ENCODE measurements around the gene CPB1. TPM values are rescaled to one million over a fixed set of nuclear protein-coding genes. Genes with fewer than 3 reads are reported as not detected.

The CPB1 gene
- total and polyA plus RNA-seq, 12 donors: 0.29 to 3.2 (median 2.1) TPM; not detected in 4

DNA sequence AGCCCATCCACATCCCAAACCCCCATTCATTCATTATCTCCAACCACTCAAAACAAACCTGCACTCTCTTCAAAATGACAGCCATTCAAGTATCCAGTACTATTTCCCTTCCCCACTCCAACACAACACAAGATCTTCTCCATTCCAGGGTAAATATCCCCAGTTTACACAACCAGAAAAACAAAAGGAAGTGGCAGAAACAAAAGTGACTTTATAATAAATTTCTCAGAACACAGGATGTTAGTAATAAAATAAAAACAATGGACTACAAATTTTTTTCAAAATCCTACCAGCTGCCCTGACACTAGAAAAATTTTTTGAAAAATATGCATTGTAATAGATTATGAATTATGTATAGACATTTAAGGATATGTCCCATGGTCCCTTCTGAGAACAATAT, 51.6 kb downstream of the CPB1 start:
- Histone ChIP-seq H3K4me3 (no peak overlapping the region), H3K9me3 (no peaks in the 10 kb centered on the region), H3K27ac (no peak overlapping the region), H3K4me1 (no peaks in the 10 kb centered on the region), H3K36me3 (no peaks in the 10 kb centered on the region), H3K27me3 (peaks cover 0 to 11% (median 0%) of the 10 kb centered on the region in 7 donors)
- intact Hi-C loops (cut with DNase I): no loop called here
- DNase-seq (no peak), ATAC-seq (no peak)
- TF ChIP-seq, protein P1, sequence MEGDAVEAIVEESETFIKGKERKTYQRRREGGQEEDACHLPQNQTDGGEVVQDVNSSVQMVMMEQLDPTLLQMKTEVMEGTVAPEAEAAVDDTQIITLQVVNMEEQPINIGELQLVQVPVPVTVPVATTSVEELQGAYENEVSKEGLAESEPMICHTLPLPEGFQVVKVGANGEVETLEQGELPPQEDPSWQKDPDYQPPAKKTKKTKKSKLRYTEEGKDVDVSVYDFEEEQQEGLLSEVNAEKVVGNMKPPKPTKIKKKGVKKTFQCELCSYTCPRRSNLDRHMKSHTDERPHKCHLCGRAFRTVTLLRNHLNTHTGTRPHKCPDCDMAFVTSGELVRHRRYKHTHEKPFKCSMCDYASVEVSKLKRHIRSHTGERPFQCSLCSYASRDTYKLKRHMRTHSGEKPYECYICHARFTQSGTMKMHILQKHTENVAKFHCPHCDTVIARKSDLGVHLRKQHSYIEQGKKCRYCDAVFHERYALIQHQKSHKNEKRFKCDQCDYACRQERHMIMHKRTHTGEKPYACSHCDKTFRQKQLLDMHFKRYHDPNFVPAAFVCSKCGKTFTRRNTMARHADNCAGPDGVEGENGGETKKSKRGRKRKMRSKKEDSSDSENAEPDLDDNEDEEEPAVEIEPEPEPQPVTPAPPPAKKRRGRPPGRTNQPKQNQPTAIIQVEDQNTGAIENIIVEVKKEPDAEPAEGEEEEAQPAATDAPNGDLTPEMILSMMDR (IDR thresholded peaks at IDR 0.05): no peak

DNA sequence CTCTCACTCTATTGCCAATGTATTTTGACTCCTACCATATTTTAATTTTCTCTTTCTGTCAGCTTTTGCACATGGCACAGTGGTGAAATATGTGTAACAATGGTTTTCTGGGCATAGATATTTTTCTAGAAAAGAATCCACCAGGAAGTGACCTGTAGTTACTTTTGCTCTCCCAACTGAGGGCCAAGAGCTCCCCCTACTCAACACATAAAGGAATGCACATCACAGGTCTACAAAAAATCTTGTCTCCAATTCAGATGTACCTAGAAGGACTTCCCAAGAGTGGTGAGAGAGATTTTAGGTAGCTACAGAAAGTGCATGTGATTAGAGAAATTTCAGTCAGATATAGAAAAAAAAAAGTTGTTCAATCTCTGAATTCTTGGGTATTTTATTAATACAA, 53.1 kb downstream of the CPB1 start:
- Histone ChIP-seq H3K27ac (no peak overlapping the region), H3K4me3 (no peak overlapping the region), H3K4me1 (no peaks in the 10 kb centered on the region), H3K36me3 (no peaks in the 10 kb centered on the region), H3K27me3 (peaks cover 0 to 11% (median 0%) of the 10 kb centered on the region in 7 donors), H3K9me3 (no peaks in the 10 kb centered on the region)
- intact Hi-C loops (cut with DNase I): no loop called here
- no peak for ATAC-seq
- TF ChIP-seq, protein P1 (IDR thresholded peaks at IDR 0.05): no peak
- no peak for DNase-seq

DNA sequence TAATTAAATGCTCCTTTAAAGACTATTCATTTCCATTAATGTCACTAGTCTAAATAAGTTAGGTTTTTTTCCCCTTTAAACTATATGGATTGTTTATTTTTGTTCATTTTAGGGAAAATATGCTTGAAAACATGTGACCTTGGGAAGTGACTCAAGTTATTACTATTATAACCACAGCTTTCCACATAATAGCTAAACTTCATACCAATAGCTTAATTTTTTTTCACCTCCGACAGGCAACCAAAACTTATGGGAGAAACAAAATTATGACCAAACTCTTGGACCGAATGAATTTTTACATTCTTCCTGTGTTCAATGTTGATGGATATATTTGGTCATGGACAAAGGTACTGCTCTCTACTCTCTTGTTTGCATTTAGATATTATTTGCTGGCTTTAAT, 53.7 kb downstream of the CPB1 start:
- Histone ChIP-seq H3K36me3 (no peaks in the 10 kb centered on the region), H3K9me3 (no peaks in the 10 kb centered on the region), H3K27ac (no peak overlapping the region), H3K4me1 (no peaks in the 10 kb centered on the region), H3K4me3 (no peak overlapping the region), H3K27me3 (peaks cover 0 to 8% (median 0%) of the 10 kb centered on the region in 7 donors)
- TF ChIP-seq, protein P1 (IDR thresholded peaks at IDR 0.05): no peak
- DNase-seq (no peak), ATAC-seq (no peak)
- intact Hi-C loops (cut with DNase I): no loop called here
- 88 to 90% methylated on average over 2 of the region's 2 CpGs for WGBS, 2 donors

DNA sequence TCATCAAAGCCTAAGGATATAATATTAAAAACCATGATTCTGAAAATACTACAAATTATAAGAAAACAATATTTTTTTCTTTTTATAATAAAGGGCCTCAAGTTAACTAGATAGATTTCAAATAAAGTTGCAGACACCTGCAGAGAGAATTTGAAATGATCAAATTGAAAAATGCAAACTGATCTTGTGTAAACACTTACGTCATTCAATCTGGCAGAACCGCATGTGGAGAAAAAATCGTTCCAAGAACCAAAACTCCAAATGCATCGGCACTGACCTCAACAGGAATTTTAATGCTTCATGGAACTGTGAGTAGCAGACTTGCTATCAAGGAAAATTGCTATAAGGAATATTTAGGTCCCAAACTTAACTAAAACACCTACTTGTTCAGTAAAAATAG, 54.7 kb downstream of the CPB1 start:
- no peak overlapping the region for H3K4me3 ChIP-seq
- intact Hi-C loops (cut with DNase I): no loop called here
- no peaks in the 10 kb centered on the region for H3K4me1 ChIP-seq
- WGBS, 2 donors: 54 to 64% methylated on average over 4 of the region's 4 CpGs
- TF ChIP-seq, protein P1 (IDR thresholded peaks at IDR 0.05): no peak
- no peak overlapping the region for H3K27ac ChIP-seq
- H3K9me3 ChIP-seq: no peaks in the 10 kb centered on the region
- no peak for ATAC-seq
- no peak for DNase-seq
- H3K27me3 ChIP-seq: peaks cover 0 to 6% (median 0%) of the 10 kb centered on the region in 7 donors
- no peaks in the 10 kb centered on the region for H3K36me3 ChIP-seq

DNA sequence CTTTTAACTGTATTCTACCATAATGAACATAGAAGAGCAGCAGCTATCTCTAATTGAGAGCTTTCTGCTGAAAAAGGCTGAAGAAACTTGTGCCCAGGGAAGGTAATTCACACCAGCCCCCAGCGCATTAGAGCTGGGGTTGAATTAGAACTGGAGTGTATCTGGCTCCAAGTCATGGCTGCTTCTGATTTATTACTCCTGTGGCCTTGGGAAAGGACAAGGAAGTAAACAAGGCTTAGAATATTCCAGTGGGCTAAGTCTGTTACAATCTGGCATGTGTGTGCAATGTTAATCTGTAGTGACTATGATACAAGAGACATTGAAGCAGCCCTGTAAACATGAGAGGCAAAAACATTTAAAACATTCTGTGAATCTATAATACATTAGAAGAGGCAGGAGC, 55.6 kb downstream of the CPB1 start:
- Histone ChIP-seq H3K27ac (no peak overlapping the region), H3K9me3 (no peaks in the 10 kb centered on the region), H3K36me3 (no peaks in the 10 kb centered on the region), H3K4me1 (no peaks in the 10 kb centered on the region), H3K4me3 (no peak overlapping the region), H3K27me3 (peaks cover 0 to 6% (median 0%) of the 10 kb centered on the region in 7 donors)
- intact Hi-C loops (cut with DNase I): no loop called here
- DNase-seq: no peak
- TF ChIP-seq, protein P1 (IDR thresholded peaks at IDR 0.05): no peak
- 84 to 86% methylated on average over 1 of the region's 1 CpG for whole genome bisulfite sequencing, 2 donors
- no peak for ATAC-seq
